GM19438 (cell line): ENCODE measurements around the gene KCNQ1.

ENCODE experiments used
- ATAC-seq: cut with Tn5 transposase; IDR thresholded peaks from one replicate; pipeline ENCODE4 v1.9.1; 2021; ENCODE audit warnings: low read depth; ENCODE audit not compliant: unreplicated experiment

The KCNQ1 gene

GRCh38 chr11:2575591-2576051, 130.8 kb downstream of the KCNQ1 start:
- no peak for ATAC-seq

- no peak for ATAC-seq
Observed at GRCh38 chr11:2576111-2576510, 131.3 kb downstream of the KCNQ1 start.

GRCh38 chr11:2576549-2576948, 131.7 kb downstream of the KCNQ1 start:
- no peak for ATAC-seq

- no peak for ATAC-seq
Observed at GRCh38 chr11:2577031-2577990, 132.5 kb downstream of the KCNQ1 start.

- ATAC-seq, result no peak
Observed at GRCh38 chr11:2577991-2578928, 133.5 kb downstream of the KCNQ1 start.

GRCh38 chr11:2578929-2579270, 134.1 kb downstream of the KCNQ1 start:
- ATAC-seq, result no peak

GRCh38 chr11:2579315-2580060, 134.7 kb downstream of the KCNQ1 start:
- no peak for ATAC-seq

- no peak for ATAC-seq
Observed at GRCh38 chr11:2580061-2580421, 135.2 kb downstream of the KCNQ1 start.

GRCh38 chr11:2580571-2581001, 135.8 kb downstream of the KCNQ1 start:
- no peak for ATAC-seq

GRCh38 chr11:2581151-2581930, 136.5 kb downstream of the KCNQ1 start:
- ATAC-seq, result no peak

- no peak for ATAC-seq
Observed at GRCh38 chr11:2581931-2582350, 137.1 kb downstream of the KCNQ1 start.

GRCh38 chr11:2582351-2582945, 137.6 kb downstream of the KCNQ1 start:
- ATAC-seq, result no peak

- no peak for ATAC-seq
Observed at GRCh38 chr11:2582946-2583604, 138.3 kb downstream of the KCNQ1 start.

- ATAC-seq, result no peak
Observed at GRCh38 chr11:2583605-2583958, 138.8 kb downstream of the KCNQ1 start.

GRCh38 chr11:2584434-2584811, 139.6 kb downstream of the KCNQ1 start:
- ATAC-seq, result no peak

GRCh38 chr11:2584812-2585565, 140.2 kb downstream of the KCNQ1 start:
- ATAC-seq, result no peak

- no peak for ATAC-seq
Observed at GRCh38 chr11:2585566-2586086, 140.8 kb downstream of the KCNQ1 start.
